WTC11 (cell line): ENCODE results near the gene CRLF1.

ENCODE experiments used
- ATF3 ChIP-seq: sonication (generic); formaldehyde crosslinking; conservative IDR thresholded peaks from 2 replicates; pipeline ENCODE4 v1.8.1; 2022; ENCODE audit warnings: mild to moderate bottlenecking, missing genetic modification reagents
- CTCF ChIP-seq: fragments of 200-600 bp; IDR thresholded peaks from 2 replicates; pipeline ENCODE4 v1.8.0; 2022; ENCODE audit warnings: antibody characterized with exemption
- MYBL2 ChIP-seq: sonication (generic); formaldehyde crosslinking; IDR thresholded peaks from 2 replicates; pipeline ENCODE4 v1.8.1; 2023; ENCODE audit warnings: mild to moderate bottlenecking, moderate library complexity, missing genetic modification reagents
- NFYB ChIP-seq: sonication (generic); formaldehyde crosslinking; conservative IDR thresholded peaks from 2 replicates; pipeline ENCODE4 v1.8.0; 2022; ENCODE audit warnings: low read depth, missing genetic modification reagents
- PRRX2 ChIP-seq: fragments of 250-450 bp; sonication (Bioruptor Pico); IDR thresholded peaks from 2 replicates; pipeline ENCODE4 v1.8.0; 2021; ENCODE audit warnings: mild to moderate bottlenecking
- USF2 ChIP-seq: sonication (generic); formaldehyde crosslinking; IDR thresholded peaks from 2 replicates; pipeline ENCODE4 v1.8.1; 2023; ENCODE audit warnings: mild to moderate bottlenecking, missing genetic modification reagents, moderate library complexity
- ZNF138 ChIP-seq: sonication (generic); formaldehyde crosslinking; conservative IDR thresholded peaks from 2 replicates; pipeline ENCODE4 v1.8.1; 2022; ENCODE audit warnings: mild to moderate bottlenecking, moderate library complexity, missing genetic modification reagents
- ZSCAN18 ChIP-seq: fragments of 250-450 bp; sonication (Bioruptor Pico); IDR thresholded peaks from 2 replicates; pipeline ENCODE4 v2.1.2; 2022; ENCODE audit warnings: mild to moderate bottlenecking, moderate library complexity
- TF ChIP-seq, protein P1 (sequence below): sonication (generic); formaldehyde crosslinking; IDR thresholded peaks from 2 replicates; pipeline ENCODE4 v1.8.0; 2022; ENCODE audit warnings: mild to moderate bottlenecking, missing genetic modification reagents

GRCh38 chr19:18612051-18612771, 5.6 kb upstream of the CRLF1 start:
- TF ChIP-seq MYBL2 (CRISPR knock-in tag) (no peak), ATF3 (CRISPR knock-in tag) (no peak), PRRX2 (no peak), ZSCAN18 (no peak), CTCF (no peak), NFYB (no peak), ZNF138 (CRISPR knock-in tag) (no peak), USF2 (CRISPR knock-in tag) (no peak)
- TF ChIP-seq, protein P1, sequence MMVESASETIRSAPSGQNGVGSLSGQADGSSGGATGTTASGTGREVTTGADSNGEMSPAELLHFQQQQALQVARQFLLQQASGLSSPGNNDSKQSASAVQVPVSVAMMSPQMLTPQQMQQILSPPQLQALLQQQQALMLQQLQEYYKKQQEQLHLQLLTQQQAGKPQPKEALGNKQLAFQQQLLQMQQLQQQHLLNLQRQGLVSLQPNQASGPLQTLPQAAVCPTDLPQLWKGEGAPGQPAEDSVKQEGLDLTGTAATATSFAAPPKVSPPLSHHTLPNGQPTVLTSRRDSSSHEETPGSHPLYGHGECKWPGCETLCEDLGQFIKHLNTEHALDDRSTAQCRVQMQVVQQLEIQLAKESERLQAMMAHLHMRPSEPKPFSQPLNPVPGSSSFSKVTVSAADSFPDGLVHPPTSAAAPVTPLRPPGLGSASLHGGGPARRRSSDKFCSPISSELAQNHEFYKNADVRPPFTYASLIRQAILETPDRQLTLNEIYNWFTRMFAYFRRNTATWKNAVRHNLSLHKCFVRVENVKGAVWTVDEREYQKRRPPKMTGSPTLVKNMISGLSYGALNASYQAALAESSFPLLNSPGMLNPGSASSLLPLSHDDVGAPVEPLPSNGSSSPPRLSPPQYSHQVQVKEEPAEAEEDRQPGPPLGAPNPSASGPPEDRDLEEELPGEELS (CRISPR knock-in tag), result no peak
